RWPE1 (cell line): ENCODE results near the gene PTPRN2.
"Not testable (repeated sequence)": the region's sequence is repeated elsewhere in the genome, so short reads cannot be mapped to it uniquely, and the experiment has no call there.

ENCODE experiments used
- CTCF ChIA-PET: fragments of 350-600 bp; sonication (Branson Sonifier 250); formaldehyde crosslinking; extraction: SDS; loops from one replicate; lab custom pipeline; 2021; lab: Yijun Ruan, JAX
- POLR2A ChIA-PET: fragments of 400-600 bp; formaldehyde crosslinking; extraction: SDS; loops from one replicate; lab custom pipeline; 2020; ENCODE audit warnings: antibody characterized with exemption; ENCODE audit not compliant: low non-redundant PET; lab: Yijun Ruan, JAX
- DNase-seq: peaks from one replicate; pipeline ENCODE4 v3.0.0; 2012; ENCODE audit warnings: low spot score
- H3K27ac ChIP-seq: fragments of 450-650 bp; 2 replicates; pipeline ENCODE4 v1.5.1; 2017
- TF ChIP-seq, protein P1 (sequence below): fragments of 450-650 bp; conservative IDR thresholded peaks from 2 replicates; pipeline ENCODE4 v1.5.1; 2017; ENCODE audit warnings: low read depth, mild to moderate bottlenecking

The PTPRN2 gene

DNA sequence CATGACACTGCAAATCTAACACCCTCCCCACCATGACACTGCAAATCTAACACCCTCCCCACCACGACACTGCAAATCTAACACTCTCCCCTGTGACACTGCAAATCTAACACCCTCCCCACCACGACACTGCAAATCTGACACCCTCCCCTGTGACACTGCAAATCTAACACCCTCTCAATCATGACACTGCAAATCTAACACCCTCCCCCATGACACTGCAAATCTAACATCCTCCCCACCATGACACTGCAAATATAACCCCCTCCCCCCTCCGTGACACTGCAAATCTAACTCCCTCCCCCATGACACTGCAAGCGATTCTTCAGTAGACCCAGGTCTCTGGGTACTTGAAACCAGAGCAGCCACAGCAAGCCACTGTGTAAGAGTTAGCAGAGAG is 646.4 kb downstream of the PTPRN2 start:
- DNase-seq = no peak
- ChIA-PET POLR2A (no interaction called here), CTCF (no interaction called here)
- TF ChIP-seq, protein P1, sequence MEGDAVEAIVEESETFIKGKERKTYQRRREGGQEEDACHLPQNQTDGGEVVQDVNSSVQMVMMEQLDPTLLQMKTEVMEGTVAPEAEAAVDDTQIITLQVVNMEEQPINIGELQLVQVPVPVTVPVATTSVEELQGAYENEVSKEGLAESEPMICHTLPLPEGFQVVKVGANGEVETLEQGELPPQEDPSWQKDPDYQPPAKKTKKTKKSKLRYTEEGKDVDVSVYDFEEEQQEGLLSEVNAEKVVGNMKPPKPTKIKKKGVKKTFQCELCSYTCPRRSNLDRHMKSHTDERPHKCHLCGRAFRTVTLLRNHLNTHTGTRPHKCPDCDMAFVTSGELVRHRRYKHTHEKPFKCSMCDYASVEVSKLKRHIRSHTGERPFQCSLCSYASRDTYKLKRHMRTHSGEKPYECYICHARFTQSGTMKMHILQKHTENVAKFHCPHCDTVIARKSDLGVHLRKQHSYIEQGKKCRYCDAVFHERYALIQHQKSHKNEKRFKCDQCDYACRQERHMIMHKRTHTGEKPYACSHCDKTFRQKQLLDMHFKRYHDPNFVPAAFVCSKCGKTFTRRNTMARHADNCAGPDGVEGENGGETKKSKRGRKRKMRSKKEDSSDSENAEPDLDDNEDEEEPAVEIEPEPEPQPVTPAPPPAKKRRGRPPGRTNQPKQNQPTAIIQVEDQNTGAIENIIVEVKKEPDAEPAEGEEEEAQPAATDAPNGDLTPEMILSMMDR = no peak
- no peak overlapping the region for H3K27ac ChIP-seq

DNA sequence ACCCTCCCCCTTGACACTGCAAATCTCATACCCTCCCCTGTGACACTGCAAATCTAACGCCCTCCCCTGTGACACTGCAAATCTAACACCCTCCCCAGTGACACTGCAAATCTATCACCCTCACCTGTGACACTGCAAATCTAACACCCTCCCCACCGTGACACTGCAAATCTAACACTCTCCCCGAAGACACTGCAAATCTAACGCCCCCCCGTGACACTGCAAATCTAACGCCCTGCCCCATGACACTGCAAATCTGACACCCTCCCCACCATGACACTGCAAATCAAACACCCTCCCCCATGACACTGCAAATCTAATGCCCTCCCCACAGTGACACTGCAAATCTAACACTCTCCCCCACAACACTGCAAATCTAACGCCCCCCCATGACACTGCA is 647.1 kb downstream of the PTPRN2 start:
- ChIA-PET CTCF (no interaction called here), POLR2A (no interaction called here)
- TF ChIP-seq, protein P1 = no peak
- no peak overlapping the region for H3K27ac ChIP-seq
- no peak for DNase-seq

- TF ChIP-seq, protein P1 = no peak
- ChIA-PET CTCF (no interaction called here), POLR2A (no interaction called here)
- no peak for DNase-seq
- no peak overlapping the region for H3K27ac ChIP-seq
Measured at GRCh38 chr7:157938211-157938610, 649.4 kb downstream of the PTPRN2 start.

DNA sequence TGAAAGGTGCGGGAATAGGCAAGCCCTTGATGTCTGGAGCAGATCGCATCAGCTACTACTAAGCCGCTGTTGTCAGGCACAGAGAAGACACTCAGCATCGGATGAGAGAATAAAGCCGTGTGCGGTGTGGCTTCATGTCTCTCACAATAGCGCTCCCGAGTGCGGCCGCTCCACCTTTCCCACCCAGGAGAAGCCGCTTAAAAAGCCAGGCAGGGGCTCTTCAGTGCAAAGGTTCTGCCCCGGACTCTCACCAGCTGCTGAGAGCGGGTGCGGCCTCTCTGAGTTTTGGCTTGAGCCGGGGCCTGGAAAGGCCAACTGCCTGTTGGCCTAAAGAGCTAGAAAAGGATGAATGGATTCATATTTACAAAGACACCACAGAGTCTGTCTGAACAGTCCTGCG is 650.2 kb downstream of the PTPRN2 start:
- CTCF ChIA-PET = no interaction called here

DNA sequence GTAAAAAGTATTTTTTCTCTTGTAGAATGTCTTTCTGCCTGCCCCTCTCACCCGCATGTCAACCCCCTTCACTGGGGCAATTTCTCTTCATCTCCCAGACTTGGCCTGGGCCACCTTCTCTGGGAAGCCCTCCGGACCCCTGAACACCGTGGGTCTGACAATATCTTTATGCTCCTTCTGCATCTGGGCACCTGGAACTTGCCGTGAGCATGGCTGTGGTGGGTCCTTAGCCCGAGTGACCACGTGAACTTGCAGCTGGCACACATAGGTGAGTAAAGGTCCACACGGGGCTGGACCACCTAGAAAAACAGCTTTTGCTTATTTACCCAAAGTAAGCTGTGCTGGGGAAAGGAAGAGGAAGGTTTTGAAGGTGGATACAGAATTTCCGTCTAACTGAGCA is 650.6 kb downstream of the PTPRN2 start:
- TF ChIP-seq, protein P1 = no peak
- H3K27ac ChIP-seq = no peak overlapping the region
- ChIA-PET POLR2A (no interaction called here), CTCF (no interaction called here)
- DNase-seq = no peak

More for the DNA sequence above, 650.2 kb downstream of the PTPRN2 start:
- POLR2A ChIA-PET = no interaction called here
- TF ChIP-seq, protein P1 = no peak
- no peak overlapping the region for H3K27ac ChIP-seq
- no peak for DNase-seq

DNA sequence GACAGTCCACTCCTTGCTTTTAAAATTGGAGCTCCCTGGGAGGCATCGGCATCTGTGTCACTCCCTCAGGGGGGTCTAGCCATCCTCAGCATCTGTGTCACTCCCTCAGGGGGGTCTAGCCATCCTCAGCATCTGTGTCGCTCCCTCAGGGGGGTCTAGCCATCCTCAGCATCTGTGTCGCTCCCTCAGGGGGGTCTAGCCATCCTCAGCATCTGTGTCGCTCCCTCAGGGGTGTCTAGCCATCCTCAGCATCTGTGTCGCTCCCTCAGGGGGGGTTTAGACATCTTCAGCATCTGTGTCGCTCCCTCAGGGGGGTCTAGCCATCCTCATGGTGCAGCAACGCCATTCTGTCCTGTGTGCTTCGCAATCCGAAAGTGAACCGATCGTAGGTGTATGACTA is 651.9 kb downstream of the PTPRN2 start:
- CTCF ChIA-PET, H3K27ac ChIP-seq, POLR2A ChIA-PET, DNase-seq: not testable (repeated sequence)

DNA sequence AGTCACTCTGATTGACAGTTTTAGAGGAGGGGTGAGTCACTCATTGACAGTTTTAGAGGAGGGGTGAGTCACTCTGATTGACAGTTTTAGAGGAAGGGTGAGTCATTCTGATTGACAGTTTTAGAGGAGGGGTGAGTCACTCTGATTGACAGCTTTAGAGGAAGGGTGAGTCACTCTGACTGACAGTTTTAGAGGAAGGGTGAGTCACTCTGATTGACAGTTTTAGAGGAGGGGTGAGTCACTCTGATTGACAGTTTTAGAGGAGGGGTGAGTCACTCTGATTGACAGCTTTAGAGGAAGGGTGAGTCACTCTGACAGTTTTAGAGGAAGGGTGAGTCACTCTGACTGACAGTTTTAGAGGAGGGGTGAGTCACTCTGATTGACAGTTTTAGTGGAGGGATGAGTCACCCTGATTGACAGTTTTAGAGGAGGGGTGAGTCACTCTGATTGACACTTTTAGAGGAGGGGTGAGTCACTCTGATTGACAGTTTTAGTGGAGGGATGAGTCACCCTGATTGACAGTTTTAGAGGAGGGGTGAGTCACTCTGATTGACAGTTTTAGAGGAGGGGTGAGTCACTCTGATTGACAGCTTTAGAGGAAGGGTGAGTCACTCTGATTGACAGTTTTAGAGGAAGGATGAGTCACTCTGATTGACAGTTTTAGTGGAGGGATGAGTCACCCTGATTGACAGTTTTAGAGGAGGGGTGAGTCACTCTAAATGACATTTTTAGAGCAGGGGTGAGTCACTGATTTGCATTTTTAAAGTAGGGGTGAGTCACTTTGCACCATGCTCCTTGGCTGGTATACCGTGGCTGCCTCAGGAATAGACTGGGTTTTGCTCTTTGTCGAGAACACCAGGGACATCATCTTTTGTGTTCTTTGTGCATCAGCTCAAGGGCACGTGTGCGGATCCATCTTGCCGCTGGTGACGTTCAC is 654.1 kb downstream of the PTPRN2 start:
- CTCF ChIA-PET = interaction anchor here (0.7 kb wide), 1 partner anchor 640 kb away, joined by 3 read pairs; no protein-coding TSS in a partner anchor
- H3K27ac ChIP-seq, POLR2A ChIA-PET, DNase-seq: not testable (repeated sequence)
